GM12878 (cell line): ENCODE results near the gene MBD3L2. TPM values are rescaled to one million over a fixed set of nuclear protein-coding genes. Genes with fewer than 3 reads are reported as not detected.

Source experiments
- ATF3 ChIP-seq: IDR thresholded peaks from 2 replicates; pipeline ENCODE4 v1.6.1; 2011; ENCODE audit warnings: low read depth, mild to moderate bottlenecking, low read length, moderate library complexity, borderline replicate concordance; ENCODE audit errors: extremely low read depth
- ATF7 ChIP-seq: fragments of 450-650 bp; IDR thresholded peaks from 2 replicates; pipeline ENCODE4 v1.6.1; 2016; ENCODE audit warnings: low read depth, mild to moderate bottlenecking
- BCLAF1 ChIP-seq: fragments of 450-650 bp; IDR thresholded peaks from 2 replicates; pipeline ENCODE4 v1.6.1; 2017; ENCODE audit warnings: antibody characterized with exemption, mild to moderate bottlenecking, moderate library complexity
- BRCA1 ChIP-seq: IDR thresholded peaks from 2 replicates; pipeline ENCODE4 v1.6.1; 2011; ENCODE audit warnings: low read depth, low read length, improper control_type of control experiment
- CBX5 ChIP-seq: sonication (generic); IDR thresholded peaks from 2 replicates; pipeline ENCODE4 v1.6.1; 2016; ENCODE audit warnings: low read depth, moderate library complexity, mild to moderate bottlenecking, inconsistent platforms
- CHD1 ChIP-seq: IDR thresholded peaks from 2 replicates; pipeline ENCODE4 v1.6.1; 2012; ENCODE audit warnings: low read depth, low read length, improper control_type of control experiment
- CHD2 ChIP-seq: IDR thresholded peaks from 2 replicates; pipeline ENCODE4 v1.6.1; 2011; ENCODE audit warnings: low read depth, low read length, improper control_type of control experiment, borderline replicate concordance
- CHD4 ChIP-seq: fragments of 200-600 bp; sonication (generic); IDR thresholded peaks from 2 replicates; pipeline ENCODE4 v1.6.1; 2016; ENCODE audit warnings: mild to moderate bottlenecking
- ELK1 ChIP-seq: IDR thresholded peaks from 2 replicates; pipeline ENCODE4 v1.6.1; 2012; ENCODE audit warnings: low read depth, low read length, improper control_type of control experiment
- GATAD2B ChIP-seq: fragments of 450-650 bp; conservative IDR thresholded peaks from 2 replicates; pipeline ENCODE4 v1.6.1; 2017; ENCODE audit warnings: low read depth, mild to moderate bottlenecking, moderate library complexity
- HDAC2 ChIP-seq: fragments of 200-600 bp; sonication (generic); IDR thresholded peaks from 2 replicates; pipeline ENCODE4 v1.6.1; 2017
- HDGF ChIP-seq: fragments of 450-650 bp; IDR thresholded peaks from 2 replicates; pipeline ENCODE4 v1.6.1; 2016; ENCODE audit warnings: antibody characterized with exemption
- IRF5 ChIP-seq: fragments of 450-650 bp; IDR thresholded peaks from 2 replicates; pipeline ENCODE4 v1.6.1; 2017; ENCODE audit warnings: borderline replicate concordance
- KDM1A ChIP-seq: fragments of 200-600 bp; sonication (generic); IDR thresholded peaks from 2 replicates; pipeline ENCODE4 v1.6.1; 2016; ENCODE audit warnings: borderline replicate concordance
- KLF5 ChIP-seq: fragments of 450-650 bp; IDR thresholded peaks from 2 replicates; pipeline ENCODE4 v1.6.1; 2014; ENCODE audit warnings: mild to moderate bottlenecking; ENCODE audit not compliant: partially characterized antibody
- MTA2 ChIP-seq: fragments of 450-650 bp; IDR thresholded peaks from 2 replicates; pipeline ENCODE4 v1.6.1; 2016; ENCODE audit warnings: low read depth, mild to moderate bottlenecking, moderate library complexity
- POLR2AphosphoS5 ChIP-seq: IDR thresholded peaks from 2 replicates; pipeline ENCODE4 v1.6.1; 2011; ENCODE audit warnings: mild to moderate bottlenecking, low read length, inconsistent platforms
- RAD51 ChIP-seq: fragments of 450-650 bp; IDR thresholded peaks from 2 replicates; pipeline ENCODE4 v1.6.1; 2016; ENCODE audit warnings: moderate library complexity, mild to moderate bottlenecking, inconsistent platforms
- RELA ChIP-seq: fragments of 450-650 bp; IDR thresholded peaks from 2 replicates; pipeline ENCODE4 v1.8.0; 2014; ENCODE audit warnings: borderline replicate concordance; ENCODE audit not compliant: partially characterized antibody
- SMARCA5 ChIP-seq: fragments of 450-650 bp; IDR thresholded peaks from 2 replicates; pipeline ENCODE4 v1.6.1; 2017; ENCODE audit warnings: mild to moderate bottlenecking
- STAT1 ChIP-seq: fragments of 450-650 bp; conservative IDR thresholded peaks from 2 replicates; pipeline ENCODE4 v1.6.1; 2014; ENCODE audit warnings: antibody characterized with exemption, mild to moderate bottlenecking
- TCF3 ChIP-seq: IDR thresholded peaks from 2 replicates; pipeline ENCODE4 v1.6.1; 2012; ENCODE audit warnings: low read depth, mild to moderate bottlenecking, low read length, borderline replicate concordance; ENCODE audit not compliant: insufficient read depth
- ZBED1 ChIP-seq: IDR thresholded peaks from 2 replicates; pipeline ENCODE4 v1.6.1; 2016; ENCODE audit warnings: borderline replicate concordance
- polyA plus RNA-seq, 11 experiments: library from polyadenylated mRNA; depleted of rRNA in 4 of 11; unstranded in 6 of 11; stranded (reverse) in 5 of 11; fragments of >200 nt; fragmentation: Nextera tagmentation in 4 of 11; fragmentation: Illumina TruSeq in 1 of 11; extraction: Ambion mirVana in 4 of 11; extraction: Trizol in 1 of 11; gene quantifications; 1 replicate in 1 of 11; 2 replicates in 10 of 11; pipeline versions ENCODE4 v1.2.1 to v1.2.3, GENCODE V29; 2011 to 2016; ENCODE audit warnings: inconsistent platforms in 2 of 11, missing spikeins in 2 of 11, low read depth in 1 of 11
- total RNA-seq, 4 experiments: library from RNA; depleted of rRNA in 3 of 4; stranded (reverse); fragments of >200 nt in 3 of 4; fragmentation: Illumina TruSeq in 1 of 4; extraction: Trizol in 1 of 4; gene quantifications; 2 replicates each; pipeline versions ENCODE4 v1.2.1 to v1.2.3, GENCODE V29; 2013 to 2021

Gene MBD3L2
- total and polyA plus RNA-seq, 10 of the 15 experiments (the other 5 are each of a cell fraction or from before 2014, with no cell fraction given), result not detected

- no peak for TF ChIP-seq ATF3
- no peak for TF ChIP-seq BRCA1
- peak; percentile 61; the same call in 1 of the 2 replicates for TF ChIP-seq CHD2
- no peak for TF ChIP-seq IRF5
- no peak for TF ChIP-seq TCF3
- TF ChIP-seq STAT1, result peak; percentile 89; the same call in 1 of the 2 replicates
- no peak for TF ChIP-seq BCLAF1
- TF ChIP-seq GATAD2B, result peak; percentile 87
- peak; percentile 46; the same call in 1 of the 2 replicates for TF ChIP-seq ATF7
- TF ChIP-seq ELK1, result peak; percentile 89
- no peak for TF ChIP-seq MTA2
- TF ChIP-seq HDAC2, result no peak
- peak; percentile 81 for TF ChIP-seq HDGF
- TF ChIP-seq CHD4, result no peak
- TF ChIP-seq KDM1A, result no peak
- peak; percentile 80 for TF ChIP-seq KLF5
- TF ChIP-seq POLR2AphosphoS5, result peak; percentile 95
- peak; percentile 89 for TF ChIP-seq RELA
- TF ChIP-seq CHD1, result no peak
- no peak for TF ChIP-seq CBX5
- no peak for TF ChIP-seq RAD51
- TF ChIP-seq ZBED1, result no peak
- TF ChIP-seq SMARCA5, result no peak
These were observed 20.2 kb downstream of the MBD3L2 start, which contains the start of gene ZNF557 (continued) for GRCh38 chr19:7069042-7069903.
